HEK293 (cell line): ENCODE results near the gene ODF2.

Source experiments
- BCL6B ChIP-seq: fragments of 450-650 bp; formaldehyde crosslinking; IDR thresholded peaks from 2 replicates; pipeline ENCODE4 v1.5.1; 2017; ENCODE audit warnings: missing biosample characterization, missing genetic modification characterization
- EGR2 ChIP-seq: fragments of 450-650 bp; formaldehyde crosslinking; IDR thresholded peaks from 2 replicates; pipeline ENCODE4 v1.5.1; 2016; ENCODE audit warnings: low read depth, missing biosample characterization, missing genetic modification characterization
- PRDM10 ChIP-seq: fragments of 450-650 bp; formaldehyde crosslinking; IDR thresholded peaks from 2 replicates; pipeline ENCODE4 v1.5.1; 2016; ENCODE audit warnings: missing biosample characterization, missing genetic modification characterization
- TSHZ1 ChIP-seq: fragments of 450-650 bp; formaldehyde crosslinking; IDR thresholded peaks from 2 replicates; pipeline ENCODE4 v1.5.1; 2016; ENCODE audit warnings: missing biosample characterization, missing genetic modification characterization, borderline replicate concordance
- ZBTB10 ChIP-seq: fragments of 450-650 bp; formaldehyde crosslinking; IDR thresholded peaks from 2 replicates; pipeline ENCODE4 v1.5.1; 2016; ENCODE audit warnings: missing biosample characterization, missing genetic modification characterization
- ZBTB20 ChIP-seq: fragments of 450-650 bp; formaldehyde crosslinking; IDR thresholded peaks from 2 replicates; pipeline ENCODE4 v1.5.1; 2016; ENCODE audit warnings: missing biosample characterization, missing genetic modification characterization
- ZEB2 ChIP-seq: fragments of 450-650 bp; formaldehyde crosslinking; IDR thresholded peaks from 2 replicates; pipeline ENCODE4 v1.5.1; 2016; ENCODE audit warnings: missing biosample characterization, missing genetic modification characterization
- ZNF146 ChIP-seq: fragments of 450-650 bp; formaldehyde crosslinking; IDR thresholded peaks from 2 replicates; pipeline ENCODE4 v1.5.1; 2016; ENCODE audit warnings: missing biosample characterization, missing genetic modification characterization
- ZNF24 ChIP-seq: fragments of 450-650 bp; formaldehyde crosslinking; IDR thresholded peaks from 2 replicates; pipeline ENCODE4 v1.5.1; 2016; ENCODE audit warnings: missing biosample characterization, missing genetic modification characterization
- ZNF324 ChIP-seq: fragments of 450-650 bp; formaldehyde crosslinking; IDR thresholded peaks from 2 replicates; pipeline ENCODE4 v1.5.1; 2016; ENCODE audit warnings: missing biosample characterization, missing genetic modification characterization
- ZNF362 ChIP-seq: fragments of 450-650 bp; formaldehyde crosslinking; IDR thresholded peaks from 2 replicates; pipeline ENCODE4 v1.5.1; 2016; ENCODE audit warnings: missing biosample characterization, missing genetic modification characterization
- ZNF423 ChIP-seq: fragments of 450-650 bp; formaldehyde crosslinking; IDR thresholded peaks from 2 replicates; pipeline ENCODE4 v1.5.1; 2016; ENCODE audit warnings: missing biosample characterization, missing genetic modification characterization
- ZNF555 ChIP-seq: fragments of 450-650 bp; formaldehyde crosslinking; conservative IDR thresholded peaks from 2 replicates; pipeline ENCODE4 v1.5.1; 2017; ENCODE audit warnings: missing biosample characterization, mild to moderate bottlenecking, missing genetic modification characterization, inconsistent platforms
- ZNF629 ChIP-seq: fragments of 450-650 bp; formaldehyde crosslinking; IDR thresholded peaks from 2 replicates; pipeline ENCODE4 v1.5.1; 2017; ENCODE audit warnings: missing biosample characterization, missing genetic modification characterization
- ZNF658 ChIP-seq: fragments of 450-650 bp; formaldehyde crosslinking; IDR thresholded peaks from 2 replicates; pipeline ENCODE4; 2016; ENCODE audit warnings: missing biosample characterization, missing genetic modification characterization
- ZNF660 ChIP-seq: fragments of 450-650 bp; IDR thresholded peaks from 2 replicates; pipeline ENCODE4 v1.5.1; 2018; ENCODE audit warnings: missing biosample characterization, mild to moderate bottlenecking, missing genetic modification characterization
- ZNF768 ChIP-seq: fragments of 450-650 bp; formaldehyde crosslinking; IDR thresholded peaks from 2 replicates; pipeline ENCODE4 v1.5.1; 2018; ENCODE audit warnings: missing biosample characterization, mild to moderate bottlenecking, missing genetic modification characterization

Gene ODF2

GRCh38 chr9:128420060-128420650 lies 35.7 kb upstream of the ODF2 start (continued):
- no peak for TF ChIP-seq TSHZ1
- TF ChIP-seq ZNF658 (tag by site-specific recombination), result no peak
- TF ChIP-seq ZNF24 (tag by site-specific recombination), result no peak
- TF ChIP-seq ZBTB20 (tag by site-specific recombination), result peak; percentile 81
- TF ChIP-seq ZBTB10, result peak; percentile 69
- peak; percentile 61; the same call in 1 of the 2 replicates for TF ChIP-seq ZEB2 (tag by site-specific recombination)
- no peak for TF ChIP-seq ZNF768
- peak; percentile 90 for TF ChIP-seq PRDM10 (tag by site-specific recombination)
- no peak for TF ChIP-seq BCL6B
- TF ChIP-seq ZNF324 (tag by site-specific recombination), result 0 out of 2 replicates have a peak, but pooled peaks have one; percentile 32
- 0 out of 2 replicates have a peak, but pooled peaks have one; percentile 35 for TF ChIP-seq ZNF660 (tag by site-specific recombination)
- TF ChIP-seq ZNF362 (tag by site-specific recombination), result no peak
- no peak for TF ChIP-seq ZNF146
- no peak for TF ChIP-seq ZNF423 (tag by site-specific recombination)
- peak; percentile 43; the same call in 1 of the 2 replicates for TF ChIP-seq ZNF629
- peak; percentile 81 for TF ChIP-seq EGR2 (tag by site-specific recombination)
- no peak for TF ChIP-seq ZNF555 (tag by site-specific recombination)
